HG02642 (cell line): ENCODE data around the gene EYA3.

Experiments
- ATAC-seq: cut with Tn5 transposase; IDR thresholded peaks from one replicate; pipeline ENCODE4 v1.9.1; 2021; ENCODE audit warnings: mild to moderate bottlenecking; ENCODE audit not compliant: unreplicated experiment, poor library complexity

EYA3 gene

DNA sequence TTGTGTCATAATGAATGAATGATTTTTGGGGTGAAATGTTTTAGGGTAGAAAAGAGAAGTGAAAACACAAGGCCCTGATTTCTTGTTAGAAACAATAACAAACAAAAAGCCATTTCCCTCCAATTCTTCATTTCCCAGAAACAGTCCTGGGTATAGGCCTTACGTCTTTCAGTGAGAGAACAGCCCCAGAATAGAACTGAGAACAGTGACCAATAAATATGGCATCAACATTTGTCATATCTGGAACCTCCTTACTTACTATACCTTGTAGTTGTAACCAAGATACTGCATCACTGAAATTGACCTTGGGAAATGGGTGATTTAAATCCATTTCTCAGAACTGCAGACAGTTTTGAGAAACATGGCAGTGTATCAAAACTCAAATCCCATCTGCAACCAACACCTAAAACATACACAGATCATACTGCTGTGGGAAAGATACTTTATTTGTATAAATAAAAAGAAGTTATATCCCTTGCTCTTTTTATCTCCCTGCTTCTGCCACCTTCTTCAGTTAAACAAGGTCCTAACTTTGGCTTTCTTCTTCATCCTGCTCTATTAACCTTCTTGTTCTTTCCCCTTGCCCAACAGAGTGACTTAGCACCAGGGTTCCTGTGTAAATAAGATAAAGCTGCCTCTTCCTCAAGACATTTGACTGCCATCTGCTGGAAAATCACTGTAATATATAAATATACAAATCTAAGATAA, 109.1 kb downstream of the EYA3 start:
- no peak for ATAC-seq

DNA sequence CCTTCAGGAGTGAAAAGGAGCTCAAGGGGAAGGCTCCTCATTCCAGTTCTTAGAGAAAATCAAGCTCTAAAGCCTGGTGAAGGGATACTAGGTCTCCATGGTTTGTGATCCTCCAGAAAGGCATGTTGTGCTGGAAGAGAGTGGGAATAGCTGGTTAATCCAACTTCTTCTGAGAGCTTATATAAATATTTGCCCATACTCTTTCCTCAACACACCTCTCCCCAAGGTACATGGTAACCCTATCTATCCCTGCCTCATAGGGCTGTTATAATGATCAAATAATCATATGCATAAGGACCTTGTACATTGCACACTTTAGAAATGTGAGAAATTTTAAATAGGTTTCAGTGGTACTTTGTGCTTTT, 114.0 kb downstream of the EYA3 start:
- no peak for ATAC-seq

DNA sequence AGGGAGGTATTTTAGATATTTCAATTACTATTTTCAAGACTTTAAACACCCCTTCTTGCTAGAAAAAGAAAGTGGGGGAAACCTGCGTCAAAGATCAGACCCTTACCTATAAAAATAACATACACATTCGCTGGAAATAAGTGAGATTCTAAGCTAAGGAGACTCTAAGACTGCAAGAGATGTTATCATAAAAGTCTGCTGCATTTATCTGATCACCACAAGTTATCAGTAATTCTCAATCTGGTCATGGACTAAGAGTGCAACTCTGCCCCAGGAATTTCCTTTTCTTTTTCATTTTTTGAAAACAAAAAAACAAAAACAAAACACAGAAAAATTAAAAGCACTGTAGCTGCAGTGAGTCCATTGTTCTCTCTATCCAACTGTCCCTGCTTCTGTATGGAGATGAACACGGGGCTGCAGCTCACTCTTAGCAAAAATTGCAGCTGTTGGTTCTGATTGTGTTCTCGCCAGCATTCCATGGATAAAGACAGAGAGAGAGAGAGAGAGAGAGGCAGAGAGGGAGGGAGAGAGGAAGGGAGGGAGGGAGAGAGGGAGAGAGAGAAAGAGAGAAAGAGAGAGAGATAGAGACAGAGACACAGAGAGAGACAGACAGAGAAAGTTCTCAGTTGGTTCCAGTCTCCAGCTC, 114.5 kb downstream of the EYA3 start:
- ATAC-seq: no peak

DNA sequence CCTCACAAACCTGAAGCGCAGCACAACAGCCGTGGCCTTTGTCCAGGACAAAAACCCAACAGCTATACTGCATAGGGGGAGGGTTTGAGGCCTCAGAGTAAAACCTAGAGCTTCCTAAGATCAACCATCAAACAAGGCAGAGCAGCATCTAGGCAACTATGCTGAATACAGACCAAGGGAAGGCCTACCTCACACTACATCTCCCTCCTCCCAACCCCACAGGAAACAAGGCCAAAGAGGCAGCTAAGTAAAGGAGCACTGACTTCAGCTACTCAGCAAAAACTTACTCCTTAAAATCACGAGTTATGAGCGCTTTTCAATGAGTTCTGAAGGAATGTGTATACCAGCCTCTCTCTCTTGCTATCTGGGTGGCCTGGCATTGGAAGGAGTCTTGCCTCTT, 116.3 kb downstream of the EYA3 start:
- ATAC-seq: no peak

DNA sequence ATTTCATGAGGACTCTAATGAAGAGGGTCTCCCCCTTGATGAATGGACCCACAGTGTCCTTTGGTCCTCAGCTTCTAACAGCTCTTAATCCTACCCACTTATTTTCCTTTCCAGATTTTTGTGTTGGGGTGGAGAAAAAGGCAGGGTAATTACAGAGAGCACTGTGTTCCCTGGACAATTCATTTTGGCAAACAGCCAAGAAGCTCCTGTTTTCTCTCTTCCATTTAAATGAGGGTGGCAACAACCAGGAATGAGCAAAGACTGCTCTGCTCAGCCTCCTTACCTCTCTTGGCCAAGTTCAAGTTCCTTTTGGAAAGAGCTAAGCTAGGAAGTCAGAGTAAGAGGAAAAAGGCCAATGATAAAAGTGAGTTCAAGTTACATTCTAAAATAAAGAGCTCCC, 116.7 kb downstream of the EYA3 start:
- no peak for ATAC-seq

DNA sequence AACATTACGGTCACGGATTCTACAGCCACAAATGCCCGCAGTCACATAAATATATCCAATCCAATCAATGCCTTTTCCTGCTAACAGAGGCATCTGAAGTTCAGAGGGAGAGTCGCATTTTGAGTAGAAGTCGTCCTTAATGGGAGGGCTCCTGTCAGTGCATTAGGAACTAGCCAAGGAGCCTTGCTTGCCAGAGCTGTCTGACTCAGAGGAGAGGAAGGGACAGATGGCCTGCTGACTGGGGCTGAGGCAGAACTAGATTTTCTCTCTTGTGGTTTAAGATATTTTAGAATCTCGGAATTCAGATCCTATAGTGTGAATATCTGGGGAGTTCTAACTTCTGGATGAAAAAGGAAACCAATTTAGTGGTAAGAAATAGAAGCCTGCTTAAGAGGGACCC, 118.0 kb downstream of the EYA3 start:
- no peak for ATAC-seq

DNA sequence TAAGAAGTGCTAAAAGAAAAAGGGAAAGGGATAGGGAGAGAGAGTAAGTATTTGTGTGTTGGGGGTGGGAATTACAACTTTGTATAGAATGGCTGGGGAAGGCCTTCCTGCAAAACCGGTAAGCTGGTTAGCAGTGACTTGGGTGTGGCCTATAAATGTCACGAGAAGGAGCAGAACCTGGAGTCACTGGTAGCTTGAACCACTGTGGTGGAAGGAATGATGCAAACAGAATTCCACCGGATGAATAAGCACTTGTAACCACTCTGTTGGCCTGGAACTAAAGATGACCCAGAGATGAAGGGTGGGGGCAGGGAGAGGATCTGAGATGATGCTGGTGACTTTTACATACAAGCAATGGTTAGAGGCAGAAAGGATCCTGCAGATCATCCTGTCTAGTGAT, 119.7 kb downstream of the EYA3 start:
- ATAC-seq: no peak

DNA sequence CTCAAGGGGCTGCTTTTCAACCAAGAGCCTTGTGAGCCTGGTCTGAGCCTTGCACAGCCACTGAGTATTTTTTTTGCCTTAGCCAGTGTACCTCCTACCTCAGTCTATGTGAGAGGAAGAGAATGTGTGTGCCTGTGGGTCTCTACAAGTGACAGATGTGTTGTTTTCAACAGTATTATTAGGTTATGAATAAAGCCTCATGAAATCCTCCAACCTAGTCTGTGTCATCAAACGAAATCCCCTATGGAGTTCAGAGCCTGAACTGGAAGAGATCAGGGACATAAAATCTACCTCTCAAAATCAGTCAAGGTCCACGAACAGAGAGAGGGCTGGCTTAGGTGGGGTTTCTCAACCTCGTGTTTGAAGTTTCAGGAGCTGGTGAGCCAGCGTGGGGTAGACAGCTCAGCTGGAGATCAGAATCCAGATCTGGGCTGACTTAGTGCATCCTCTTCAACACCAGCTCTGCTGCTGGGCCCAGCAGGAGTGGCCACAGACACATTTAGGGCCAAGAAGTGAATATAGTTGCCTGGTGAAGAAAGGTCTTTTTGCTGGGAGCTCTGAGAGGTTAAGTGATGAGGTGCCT, 120.4 kb downstream of the EYA3 start:
- ATAC-seq: no peak

DNA sequence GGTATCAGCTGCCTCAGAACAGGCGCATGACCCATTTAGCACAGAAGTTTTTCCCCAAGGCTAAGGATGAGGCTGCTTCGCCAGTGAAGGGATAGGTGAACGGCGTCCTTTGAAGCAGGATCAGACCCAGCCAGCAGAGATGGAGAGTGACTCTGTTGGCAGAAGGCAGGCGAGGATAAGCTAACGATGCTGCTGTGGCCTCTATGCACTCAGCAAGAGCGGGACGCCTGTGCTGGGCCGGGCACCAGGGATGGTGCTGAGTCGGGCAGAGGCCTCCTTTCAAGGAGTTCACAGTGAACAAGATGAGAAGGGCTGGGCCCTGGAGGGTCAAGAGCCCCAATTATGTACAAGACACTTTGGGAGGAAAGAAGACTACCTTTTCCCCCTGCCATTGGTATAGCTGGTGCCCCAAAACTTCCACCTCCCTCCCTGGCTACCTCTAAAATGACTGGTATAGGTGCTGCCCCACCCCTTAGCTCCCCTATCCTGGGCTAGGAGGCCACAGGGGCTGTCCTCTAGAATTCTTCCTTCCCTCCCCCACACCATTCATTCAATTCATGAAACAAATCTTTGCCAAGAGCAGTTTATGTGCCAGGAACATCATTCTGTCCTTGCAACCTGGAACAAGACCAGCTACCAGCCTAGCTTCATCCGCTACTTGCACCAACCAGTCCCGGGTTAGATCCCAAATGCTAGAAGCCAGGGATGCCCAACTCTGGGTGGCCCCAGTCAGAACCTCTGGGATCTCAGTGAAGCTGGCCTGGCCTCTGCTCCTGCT, 121.1 kb downstream of the EYA3 start:
- no peak for ATAC-seq

DNA sequence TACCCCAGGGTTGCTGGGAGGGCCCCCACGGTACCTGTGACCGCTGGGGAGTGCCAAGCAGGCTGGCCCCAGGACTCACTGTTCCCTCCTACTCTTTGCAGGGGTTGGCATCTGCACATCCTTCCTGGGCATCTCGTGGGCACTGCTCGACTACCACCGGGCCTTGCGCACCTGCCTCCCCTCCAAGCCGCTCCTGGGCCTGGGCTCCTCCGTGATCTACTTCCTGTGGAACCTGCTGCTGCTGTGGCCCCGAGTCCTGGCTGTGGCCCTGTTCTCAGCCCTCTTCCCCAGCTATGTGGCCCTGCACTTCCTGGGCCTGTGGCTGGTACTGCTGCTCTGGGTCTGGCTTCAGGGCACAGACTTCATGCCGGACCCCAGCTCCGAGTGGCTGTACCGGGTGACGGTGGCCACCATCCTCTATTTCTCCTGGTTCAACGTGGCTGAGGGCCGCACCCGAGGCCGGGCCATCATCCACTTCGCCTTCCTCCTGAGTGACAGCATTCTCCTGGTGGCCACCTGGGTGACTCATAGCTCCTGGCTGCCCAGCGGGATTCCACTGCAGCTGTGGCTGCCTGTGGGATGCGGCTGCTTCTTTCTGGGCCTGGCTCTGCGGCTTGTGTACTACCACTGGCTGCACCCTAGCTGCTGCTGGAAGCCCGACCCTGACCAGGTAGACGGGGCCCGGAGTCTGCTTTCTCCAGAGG, 121.9 kb downstream of the EYA3 start:
- ATAC-seq: no peak

DNA sequence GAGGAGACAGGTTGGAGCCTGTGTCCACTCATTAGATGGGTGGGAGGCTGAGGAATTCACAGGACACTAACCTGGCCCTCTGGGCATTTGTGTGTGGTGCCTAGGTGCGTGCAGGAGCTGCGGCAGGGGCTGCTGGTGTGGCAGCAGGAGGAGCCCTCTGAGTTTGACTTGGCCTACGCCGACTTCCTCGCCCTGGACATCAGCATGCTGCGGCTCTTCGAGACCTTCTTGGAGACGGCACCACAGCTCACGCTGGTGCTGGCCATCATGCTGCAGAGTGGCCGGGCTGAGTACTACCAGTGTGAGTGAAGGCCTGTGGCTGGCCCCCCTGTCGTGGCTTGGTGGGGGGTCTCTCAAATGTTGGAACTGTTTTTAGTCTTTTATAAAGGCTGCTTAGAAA, 125.0 kb downstream of the EYA3 start:
- no peak for ATAC-seq

DNA sequence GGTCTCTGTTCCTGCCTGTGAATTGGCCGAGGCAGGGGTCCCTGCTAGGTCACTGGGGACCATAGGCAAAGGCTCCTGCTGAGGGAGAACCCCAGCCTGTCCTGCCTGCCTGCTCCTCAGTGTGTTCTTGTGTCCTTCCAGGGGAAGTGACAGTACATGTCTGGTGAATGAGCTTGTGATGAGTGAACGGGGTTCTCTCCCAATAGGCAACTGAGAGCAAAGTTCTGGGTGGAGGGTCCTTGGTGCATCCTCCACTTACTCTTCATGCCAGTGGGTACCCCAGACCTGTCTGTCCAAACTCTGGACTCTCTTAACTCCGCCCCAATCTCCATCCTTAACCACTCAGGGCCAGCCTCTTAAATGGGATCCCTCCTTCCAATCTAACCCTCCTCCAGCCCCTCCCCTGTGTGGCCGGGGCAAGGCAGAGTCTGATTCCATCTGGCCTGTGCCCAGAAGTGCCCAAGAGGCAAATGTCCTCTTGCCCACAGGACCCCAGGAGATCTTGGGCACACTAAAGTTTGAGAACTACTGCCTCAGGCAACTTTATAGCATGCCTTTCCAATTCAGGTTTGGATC, 126.7 kb downstream of the EYA3 start:
- ATAC-seq: no peak

DNA sequence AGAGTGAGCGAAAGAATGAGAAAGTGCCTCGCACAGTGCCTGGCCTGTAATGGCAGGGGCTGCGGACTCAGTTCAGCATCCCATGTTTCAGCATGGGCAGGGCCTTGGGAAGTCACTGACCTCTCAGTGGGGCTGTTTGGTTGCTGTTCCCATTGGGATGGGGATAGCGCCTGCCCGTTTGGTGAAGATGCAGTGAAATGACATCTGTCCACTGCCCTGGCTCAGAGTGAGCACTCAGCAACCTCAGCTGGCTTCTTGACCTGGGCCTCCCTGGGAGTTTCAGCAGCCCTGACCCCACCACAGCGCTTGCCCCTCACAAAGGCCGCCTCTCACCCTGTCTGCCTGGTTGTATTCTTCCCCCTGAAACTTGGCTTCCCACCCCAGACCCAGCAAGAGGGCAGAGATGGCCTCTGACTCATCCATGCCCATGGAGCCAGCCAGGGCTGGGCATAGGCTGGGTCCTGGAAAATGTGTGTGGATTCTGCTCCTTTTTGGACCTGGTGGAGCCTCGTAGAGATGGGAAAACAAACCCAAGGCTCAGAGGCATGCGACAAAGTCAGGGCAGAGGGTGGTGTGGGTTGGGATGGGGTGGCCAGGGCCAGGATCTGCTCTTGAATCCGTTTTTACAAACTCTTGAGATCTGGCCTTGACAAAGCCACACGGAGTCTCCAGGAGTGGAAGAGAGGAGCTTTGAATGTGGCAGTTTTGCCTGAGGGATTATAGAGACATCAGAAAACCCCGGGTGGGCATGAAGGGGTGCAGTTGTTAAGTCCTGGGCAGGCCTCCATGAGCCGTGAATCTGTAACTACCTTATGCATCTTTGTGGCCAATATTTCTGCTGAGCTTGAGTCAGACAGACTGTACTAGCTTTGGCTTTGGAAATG, 127.4 kb downstream of the EYA3 start:
- no peak for ATAC-seq

DNA sequence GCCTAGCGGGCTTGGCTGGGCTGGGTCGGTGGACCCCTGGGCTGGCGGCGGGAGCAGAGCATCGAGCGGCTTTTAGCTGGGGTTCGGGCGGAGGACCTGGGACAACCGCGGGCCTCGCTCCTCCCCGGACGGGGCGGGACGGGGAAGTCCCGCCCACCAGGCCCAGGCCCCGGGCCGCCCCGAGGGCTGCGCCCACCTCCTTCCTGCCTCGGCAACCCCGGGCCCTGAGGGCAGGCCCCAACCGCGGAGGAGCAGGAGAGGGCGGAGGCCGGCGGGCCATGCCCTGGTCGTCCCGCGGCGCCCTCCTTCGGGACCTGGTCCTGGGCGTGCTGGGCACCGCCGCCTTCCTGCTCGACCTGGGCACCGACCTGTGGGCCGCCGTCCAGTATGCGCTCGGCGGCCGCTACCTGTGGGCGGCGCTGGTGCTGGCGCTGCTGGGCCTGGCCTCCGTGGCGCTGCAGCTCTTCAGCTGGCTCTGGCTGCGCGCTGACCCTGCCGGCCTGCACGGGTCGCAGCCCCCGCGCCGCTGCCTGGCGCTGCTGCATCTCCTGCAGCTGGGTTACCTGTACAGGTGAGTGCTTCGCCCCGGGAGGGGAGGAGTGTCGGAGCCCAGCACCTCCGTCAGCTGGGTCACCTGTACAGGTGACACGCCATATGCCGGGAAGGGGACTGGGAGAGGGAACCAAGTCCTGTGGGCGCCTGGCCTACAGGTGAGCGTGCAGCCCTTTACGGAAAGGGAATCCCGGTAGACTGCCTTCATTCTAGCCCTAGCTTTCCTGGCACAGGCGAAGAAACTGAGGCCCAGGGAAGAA, 128.4 kb downstream of the EYA3 start, which contains the start of gene XKR8:
Gene XKR8 (plus strand): TSS at position 182 of the 812 bp plus-strand sequence. CDS start 97 bp downstream, at position 279.
- ATAC-seq: peak; percentile 89

DNA sequence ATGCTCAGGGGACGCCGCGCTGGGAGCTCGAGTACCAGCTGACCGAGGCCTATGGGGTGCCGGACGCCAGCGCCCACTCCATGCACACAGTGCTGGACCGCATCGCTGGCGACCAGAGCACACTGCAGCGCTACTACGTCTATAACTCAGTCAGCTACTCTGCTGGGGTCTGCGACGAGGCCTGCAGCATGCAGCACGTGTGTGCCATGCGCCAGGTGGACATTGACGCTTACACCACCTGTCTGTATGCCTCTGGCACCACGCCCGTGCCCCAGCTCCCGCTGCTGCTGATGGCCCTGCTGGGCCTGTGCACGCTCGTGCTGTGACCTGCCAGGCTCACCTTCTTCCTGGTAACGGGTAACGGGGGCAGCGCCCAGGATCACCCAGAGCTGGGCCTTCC, 129.9 kb downstream of the EYA3 start:
- no peak for ATAC-seq

DNA sequence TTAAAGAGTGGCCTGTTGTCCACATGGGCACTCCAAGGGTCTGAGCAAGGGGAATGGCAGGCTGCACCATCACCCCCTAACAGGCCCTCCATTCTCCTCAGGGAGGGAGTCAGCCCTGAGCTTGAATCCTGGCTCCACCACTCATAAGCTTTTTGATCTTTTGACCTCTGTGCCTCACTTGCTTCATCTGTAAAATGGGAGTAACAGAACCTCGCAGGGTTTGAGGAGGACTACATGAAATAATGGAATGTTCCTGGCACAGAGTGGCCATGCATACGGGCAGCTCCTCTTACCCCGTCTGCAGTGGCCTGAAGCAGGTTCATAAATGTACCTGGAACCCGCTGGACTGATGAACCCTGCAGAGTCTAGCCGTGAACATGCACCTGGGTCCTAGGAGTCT, 130.8 kb downstream of the EYA3 start:
- no peak for ATAC-seq

DNA sequence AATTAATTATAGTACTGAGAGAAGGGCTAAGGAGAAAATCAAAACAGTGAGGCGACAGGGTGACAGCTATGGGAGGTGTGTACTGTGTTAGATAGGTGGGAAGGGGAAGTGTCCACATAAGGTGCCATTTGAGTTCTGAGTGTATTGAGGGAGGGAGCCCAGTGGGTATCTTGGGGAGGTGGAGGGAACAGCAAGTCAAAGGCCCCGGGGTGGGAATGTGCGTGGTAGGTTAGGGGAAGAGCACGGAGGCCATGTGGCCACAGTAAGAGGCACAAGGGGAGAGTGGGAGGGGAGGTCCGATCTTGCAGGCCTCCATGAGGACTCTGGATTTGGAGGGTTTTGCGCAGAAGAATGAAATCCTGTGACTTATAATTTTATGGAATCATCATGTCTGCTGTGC, 131.6 kb downstream of the EYA3 start:
- ATAC-seq: no peak

DNA sequence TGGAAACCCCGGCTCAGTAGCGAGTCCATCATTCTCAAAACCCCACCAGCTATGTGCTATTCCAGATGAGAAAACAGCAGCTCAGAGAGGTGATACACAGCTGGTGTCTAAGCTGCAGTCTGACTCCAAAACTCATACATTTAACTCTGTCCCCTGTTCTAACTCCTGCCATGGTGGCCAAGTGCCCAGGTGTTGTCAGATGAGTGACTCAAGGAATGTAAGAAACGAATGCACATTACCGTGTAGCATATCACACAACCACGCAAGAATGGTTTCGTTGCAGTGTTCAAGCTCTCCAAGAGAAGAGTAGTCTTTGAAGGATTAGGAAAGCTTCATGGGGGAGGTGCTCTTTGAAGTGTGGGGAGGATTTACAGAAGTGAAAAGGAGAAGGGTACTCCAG, 133.3 kb downstream of the EYA3 start:
- ATAC-seq: no peak
